HEK293 (cell line): ENCODE measurements around the gene DDAH1.

Source experiments
- CTCF ChIA-PET: fragments of 350-600 bp; formaldehyde crosslinking; extraction: SDS; loops from one replicate; lab custom pipeline; 2021; ENCODE audit warnings: antibody characterized with exemption; lab: Yijun Ruan, JAX
- POLR2A ChIA-PET: fragments of 300-600 bp; formaldehyde crosslinking; extraction: SDS; loops from one replicate; lab custom pipeline; 2020; ENCODE audit warnings: antibody characterized with exemption, inconsistent platforms; lab: Yijun Ruan, JAX
- H3K27ac ChIP-seq: fragments of 200-500 bp; sonication (Bioruptor generic); 2 replicates; pipeline ENCODE4 v1.5.1; 2014; ENCODE audit warnings: low read depth, low read length, control low read depth, inconsistent platforms; ENCODE audit errors: extremely low read depth
- H3K36me3 ChIP-seq, 2 experiments: fragments of 200-500 bp in 1 of 2; sonication (Bioruptor generic) in 1 of 2; 1 replicate in 1 of 2; 2 replicates in 1 of 2; pipeline ENCODE4 v1.5.1; 2014 to 2017; ENCODE audit warnings: inconsistent platforms in 2 of 2, low read length in 2 of 2; ENCODE audit not compliant: control insufficient read depth in 2 of 2, insufficient read depth in 1 of 2
- H3K4me1 ChIP-seq: fragments of 200-500 bp; sonication (Bioruptor generic); 2 replicates; pipeline ENCODE4 v1.5.1; 2014; ENCODE audit warnings: mild to moderate bottlenecking, low read length, inconsistent platforms; ENCODE audit not compliant: control insufficient read depth, insufficient read depth
- H3K4me3 ChIP-seq: 2 replicates; pipeline ENCODE4 v1.5.1; 2011; ENCODE audit warnings: low read depth, mild to moderate bottlenecking, control low read depth, low read length, moderate library complexity
- H3K9me3 ChIP-seq: fragments of 200-500 bp; sonication (Bioruptor generic); 2 replicates; pipeline ENCODE4 v1.5.1; 2014; ENCODE audit warnings: low read depth, low read length, inconsistent platforms; ENCODE audit not compliant: control insufficient read depth, insufficient read depth
- BCL11A ChIP-seq: fragments of 450-650 bp; formaldehyde crosslinking; IDR thresholded peaks from 2 replicates; pipeline ENCODE4 v1.5.1; 2016; ENCODE audit warnings: low read depth, missing biosample characterization, missing genetic modification characterization
- GLI4 ChIP-seq: fragments of 450-650 bp; formaldehyde crosslinking; IDR thresholded peaks from 2 replicates; pipeline ENCODE4 v1.5.1; 2016; ENCODE audit warnings: missing biosample characterization, missing genetic modification characterization
- OSR2 ChIP-seq: fragments of 450-650 bp; formaldehyde crosslinking; IDR thresholded peaks from 2 replicates; pipeline ENCODE4 v1.5.1; 2016; ENCODE audit warnings: missing biosample characterization, missing genetic modification characterization
- RBAK ChIP-seq: fragments of 450-650 bp; formaldehyde crosslinking; IDR thresholded peaks from 2 replicates; pipeline ENCODE4 v1.5.1; 2016; ENCODE audit warnings: missing biosample characterization, missing genetic modification characterization
- SCRT2 ChIP-seq: fragments of 450-650 bp; formaldehyde crosslinking; IDR thresholded peaks from 2 replicates; pipeline ENCODE4 v1.5.1; 2016; ENCODE audit warnings: missing biosample characterization, missing genetic modification characterization
- ZBTB1 ChIP-seq: fragments of 450-650 bp; formaldehyde crosslinking; IDR thresholded peaks from 2 replicates; pipeline ENCODE4 v1.5.1; 2016; ENCODE audit warnings: missing biosample characterization, missing genetic modification characterization
- ZFP37 ChIP-seq: fragments of 450-650 bp; formaldehyde crosslinking; IDR thresholded peaks from 2 replicates; pipeline ENCODE4 v1.5.1; 2016; ENCODE audit warnings: missing biosample characterization, missing genetic modification characterization
- ZNF114 ChIP-seq: fragments of 450-650 bp; formaldehyde crosslinking; IDR thresholded peaks from 2 replicates; pipeline ENCODE4 v1.5.0; 2017; ENCODE audit warnings: missing biosample characterization, missing genetic modification characterization
- ZNF223 ChIP-seq: fragments of 450-650 bp; formaldehyde crosslinking; IDR thresholded peaks from 2 replicates; pipeline ENCODE4 v1.5.1; 2016; ENCODE audit warnings: missing biosample characterization, missing genetic modification characterization
- ZNF24 ChIP-seq: fragments of 450-650 bp; formaldehyde crosslinking; IDR thresholded peaks from 2 replicates; pipeline ENCODE4 v1.5.1; 2016; ENCODE audit warnings: missing biosample characterization, missing genetic modification characterization
- ZNF266 ChIP-seq: fragments of 450-650 bp; formaldehyde crosslinking; IDR thresholded peaks from 2 replicates; pipeline ENCODE4 v1.5.1; 2016; ENCODE audit warnings: missing biosample characterization, missing genetic modification characterization, low read depth
- ZNF324 ChIP-seq: fragments of 450-650 bp; formaldehyde crosslinking; IDR thresholded peaks from 2 replicates; pipeline ENCODE4 v1.5.1; 2016; ENCODE audit warnings: missing biosample characterization, missing genetic modification characterization
- ZNF341 ChIP-seq: fragments of 450-650 bp; formaldehyde crosslinking; IDR thresholded peaks from 2 replicates; pipeline ENCODE4; 2016; ENCODE audit warnings: low read depth, missing biosample characterization, missing genetic modification characterization
- ZNF391 ChIP-seq: fragments of 450-650 bp; formaldehyde crosslinking; IDR thresholded peaks from 2 replicates; pipeline ENCODE4 v1.5.1; 2016; ENCODE audit warnings: low read depth, missing biosample characterization, missing genetic modification characterization, borderline replicate concordance
- ZNF433 ChIP-seq: fragments of 450-650 bp; formaldehyde crosslinking; IDR thresholded peaks from 2 replicates; pipeline ENCODE4 v1.5.1; 2016; ENCODE audit warnings: missing biosample characterization, missing genetic modification characterization, low read depth
- ZNF596 ChIP-seq: fragments of 450-650 bp; IDR thresholded peaks from 2 replicates; pipeline ENCODE4 v1.5.0; 2018; ENCODE audit warnings: missing biosample characterization, mild to moderate bottlenecking, missing genetic modification characterization, moderate library complexity
- ZNF701 ChIP-seq: fragments of 450-650 bp; formaldehyde crosslinking; IDR thresholded peaks from 2 replicates; pipeline ENCODE4 v1.5.1; 2016; ENCODE audit warnings: missing biosample characterization, missing genetic modification characterization
- ZNF707 ChIP-seq: fragments of 450-650 bp; formaldehyde crosslinking; IDR thresholded peaks from 2 replicates; pipeline ENCODE4 v1.5.1; 2016; ENCODE audit warnings: missing biosample characterization, missing genetic modification characterization
- ZNF747 ChIP-seq: fragments of 450-650 bp; formaldehyde crosslinking; IDR thresholded peaks from 2 replicates; pipeline ENCODE4 v1.5.1; 2016; ENCODE audit warnings: missing biosample characterization, missing genetic modification characterization
- ZNF777 ChIP-seq: fragments of 450-650 bp; formaldehyde crosslinking; IDR thresholded peaks from 2 replicates; pipeline ENCODE4 v1.5.1; 2017; ENCODE audit warnings: missing biosample characterization, missing genetic modification characterization, borderline replicate concordance
- TF ChIP-seq, protein P1 (sequence below): fragments of 450-650 bp; formaldehyde crosslinking; IDR thresholded peaks from 2 replicates; pipeline ENCODE4 v1.5.1; 2016; ENCODE audit warnings: missing biosample characterization, missing genetic modification characterization
- TF ChIP-seq, protein P2 (sequence below): fragments of 450-650 bp; formaldehyde crosslinking; IDR thresholded peaks from 2 replicates; pipeline ENCODE4 v1.5.1; 2016; ENCODE audit warnings: missing biosample characterization, missing genetic modification characterization
- TF ChIP-seq, protein P3 (sequence below): fragments of 450-650 bp; formaldehyde crosslinking; conservative IDR thresholded peaks from 2 replicates; pipeline ENCODE4 v1.5.1; 2016; ENCODE audit warnings: low read depth, missing biosample characterization, missing genetic modification characterization
- TF ChIP-seq, protein P4 (sequence below): fragments of 450-650 bp; formaldehyde crosslinking; IDR thresholded peaks from 2 replicates; pipeline ENCODE4 v1.5.1; 2016; ENCODE audit warnings: missing biosample characterization, missing genetic modification characterization
- TF ChIP-seq, protein P5 (sequence below): IDR thresholded peaks from 2 replicates; pipeline ENCODE4 v1.6.1; 2011; ENCODE audit warnings: mild to moderate bottlenecking, low read depth, low read length, borderline replicate concordance

Gene DDAH1

DNA sequence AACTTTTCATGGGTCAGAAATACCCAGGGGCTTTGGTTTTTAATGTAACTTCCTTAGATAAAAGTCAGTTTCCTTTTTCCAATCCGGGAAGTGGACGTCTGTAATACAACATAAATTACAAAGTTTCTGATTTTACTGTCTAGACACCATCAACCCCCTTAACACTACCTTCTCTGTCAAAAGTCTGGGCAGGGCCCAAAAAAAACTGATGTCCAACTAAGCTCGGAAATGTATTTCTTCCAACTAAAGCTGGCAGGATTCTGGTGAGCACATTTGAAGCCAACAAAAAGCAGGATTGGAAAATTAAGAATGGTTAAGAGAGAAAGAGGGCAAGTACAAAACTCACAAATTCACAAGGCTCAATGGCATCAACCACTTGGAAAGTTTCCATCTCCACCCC, 24.3 kb downstream of the DDAH1 start:
- Histone ChIP-seq H3K9me3 (no peaks in the 10 kb centered on the region), H3K36me3 (no peaks in the 10 kb centered on the region), H3K27ac (no peak overlapping the region), H3K4me1 (no peaks in the 10 kb centered on the region; the same call in 1 of the 2 replicates), H3K4me3 (no peak overlapping the region)
- ChIA-PET POLR2A (interaction anchor here (0.6 kb wide), 1 partner anchor 25 kb away, joined by 3 read pairs; no protein-coding TSS in a partner anchor), CTCF (interaction anchor here (1.6 kb wide), 1 partner anchor 97 kb away, joined by 4 read pairs; no protein-coding TSS in a partner anchor)
- TF ChIP-seq, protein P1, sequence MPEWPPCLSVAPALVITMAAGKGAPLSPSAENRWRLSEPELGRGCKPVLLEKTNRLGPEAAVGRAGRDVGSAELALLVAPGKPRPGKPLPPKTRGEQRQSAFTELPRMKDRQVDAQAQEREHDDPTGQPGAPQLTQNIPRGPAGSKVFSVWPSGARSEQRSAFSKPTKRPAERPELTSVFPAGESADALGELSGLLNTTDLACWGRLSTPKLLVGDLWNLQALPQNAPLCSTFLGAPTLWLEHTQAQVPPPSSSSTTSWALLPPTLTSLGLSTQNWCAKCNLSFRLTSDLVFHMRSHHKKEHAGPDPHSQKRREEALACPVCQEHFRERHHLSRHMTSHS (tag by site-specific recombination): no peak
- TF ChIP-seq, protein P2, sequence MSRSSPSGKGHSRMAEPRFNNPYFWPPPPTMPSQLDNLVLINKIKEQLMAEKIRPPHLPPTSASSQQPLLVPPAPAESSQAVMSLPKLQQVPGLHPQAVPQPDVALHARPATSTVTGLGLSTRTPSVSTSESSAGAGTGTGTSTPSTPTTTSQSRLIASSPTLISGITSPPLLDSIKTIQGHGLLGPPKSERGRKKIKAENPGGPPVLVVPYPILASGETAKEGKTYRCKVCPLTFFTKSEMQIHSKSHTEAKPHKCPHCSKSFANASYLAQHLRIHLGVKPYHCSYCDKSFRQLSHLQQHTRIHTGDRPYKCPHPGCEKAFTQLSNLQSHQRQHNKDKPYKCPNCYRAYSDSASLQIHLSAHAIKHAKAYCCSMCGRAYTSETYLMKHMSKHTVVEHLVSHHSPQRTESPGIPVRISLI (tag by site-specific recombination): no peak
- TF ChIP-seq, protein P3, sequence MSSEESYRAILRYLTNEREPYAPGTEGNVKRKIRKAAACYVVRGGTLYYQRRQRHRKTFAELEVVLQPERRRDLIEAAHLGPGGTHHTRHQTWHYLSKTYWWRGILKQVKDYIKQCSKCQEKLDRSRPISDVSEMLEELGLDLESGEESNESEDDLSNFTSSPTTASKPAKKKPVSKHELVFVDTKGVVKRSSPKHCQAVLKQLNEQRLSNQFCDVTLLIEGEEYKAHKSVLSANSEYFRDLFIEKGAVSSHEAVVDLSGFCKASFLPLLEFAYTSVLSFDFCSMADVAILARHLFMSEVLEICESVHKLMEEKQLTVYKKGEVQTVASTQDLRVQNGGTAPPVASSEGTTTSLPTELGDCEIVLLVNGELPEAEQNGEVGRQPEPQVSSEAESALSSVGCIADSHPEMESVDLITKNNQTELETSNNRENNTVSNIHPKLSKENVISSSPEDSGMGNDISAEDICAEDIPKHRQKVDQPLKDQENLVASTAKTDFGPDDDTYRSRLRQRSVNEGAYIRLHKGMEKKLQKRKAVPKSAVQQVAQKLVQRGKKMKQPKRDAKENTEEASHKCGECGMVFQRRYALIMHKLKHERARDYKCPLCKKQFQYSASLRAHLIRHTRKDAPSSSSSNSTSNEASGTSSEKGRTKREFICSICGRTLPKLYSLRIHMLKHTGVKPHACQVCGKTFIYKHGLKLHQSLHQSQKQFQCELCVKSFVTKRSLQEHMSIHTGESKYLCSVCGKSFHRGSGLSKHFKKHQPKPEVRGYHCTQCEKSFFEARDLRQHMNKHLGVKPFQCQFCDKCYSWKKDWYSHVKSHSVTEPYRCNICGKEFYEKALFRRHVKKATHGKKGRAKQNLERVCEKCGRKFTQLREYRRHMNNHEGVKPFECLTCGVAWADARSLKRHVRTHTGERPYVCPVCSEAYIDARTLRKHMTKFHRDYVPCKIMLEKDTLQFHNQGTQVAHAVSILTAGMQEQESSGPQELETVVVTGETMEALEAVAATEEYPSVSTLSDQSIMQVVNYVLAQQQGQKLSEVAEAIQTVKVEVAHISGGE (tag by site-specific recombination): no peak
- no peak for TF ChIP-seq ZNF433 (tag by site-specific recombination)
- no peak for TF ChIP-seq ZNF341
- TF ChIP-seq GLI4 (tag by site-specific recombination): no peak
- TF ChIP-seq, protein P4, sequence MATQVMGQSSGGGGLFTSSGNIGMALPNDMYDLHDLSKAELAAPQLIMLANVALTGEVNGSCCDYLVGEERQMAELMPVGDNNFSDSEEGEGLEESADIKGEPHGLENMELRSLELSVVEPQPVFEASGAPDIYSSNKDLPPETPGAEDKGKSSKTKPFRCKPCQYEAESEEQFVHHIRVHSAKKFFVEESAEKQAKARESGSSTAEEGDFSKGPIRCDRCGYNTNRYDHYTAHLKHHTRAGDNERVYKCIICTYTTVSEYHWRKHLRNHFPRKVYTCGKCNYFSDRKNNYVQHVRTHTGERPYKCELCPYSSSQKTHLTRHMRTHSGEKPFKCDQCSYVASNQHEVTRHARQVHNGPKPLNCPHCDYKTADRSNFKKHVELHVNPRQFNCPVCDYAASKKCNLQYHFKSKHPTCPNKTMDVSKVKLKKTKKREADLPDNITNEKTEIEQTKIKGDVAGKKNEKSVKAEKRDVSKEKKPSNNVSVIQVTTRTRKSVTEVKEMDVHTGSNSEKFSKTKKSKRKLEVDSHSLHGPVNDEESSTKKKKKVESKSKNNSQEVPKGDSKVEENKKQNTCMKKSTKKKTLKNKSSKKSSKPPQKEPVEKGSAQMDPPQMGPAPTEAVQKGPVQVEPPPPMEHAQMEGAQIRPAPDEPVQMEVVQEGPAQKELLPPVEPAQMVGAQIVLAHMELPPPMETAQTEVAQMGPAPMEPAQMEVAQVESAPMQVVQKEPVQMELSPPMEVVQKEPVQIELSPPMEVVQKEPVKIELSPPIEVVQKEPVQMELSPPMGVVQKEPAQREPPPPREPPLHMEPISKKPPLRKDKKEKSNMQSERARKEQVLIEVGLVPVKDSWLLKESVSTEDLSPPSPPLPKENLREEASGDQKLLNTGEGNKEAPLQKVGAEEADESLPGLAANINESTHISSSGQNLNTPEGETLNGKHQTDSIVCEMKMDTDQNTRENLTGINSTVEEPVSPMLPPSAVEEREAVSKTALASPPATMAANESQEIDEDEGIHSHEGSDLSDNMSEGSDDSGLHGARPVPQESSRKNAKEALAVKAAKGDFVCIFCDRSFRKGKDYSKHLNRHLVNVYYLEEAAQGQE (tag by site-specific recombination): no peak
- no peak for TF ChIP-seq ZNF701 (tag by site-specific recombination)
- no peak for TF ChIP-seq ZBTB1 (tag by site-specific recombination)
- TF ChIP-seq RBAK (tag by site-specific recombination): no peak
- TF ChIP-seq ZNF707 (tag by site-specific recombination): no peak
- no peak for TF ChIP-seq SCRT2 (tag by site-specific recombination)
- TF ChIP-seq, protein P5, sequence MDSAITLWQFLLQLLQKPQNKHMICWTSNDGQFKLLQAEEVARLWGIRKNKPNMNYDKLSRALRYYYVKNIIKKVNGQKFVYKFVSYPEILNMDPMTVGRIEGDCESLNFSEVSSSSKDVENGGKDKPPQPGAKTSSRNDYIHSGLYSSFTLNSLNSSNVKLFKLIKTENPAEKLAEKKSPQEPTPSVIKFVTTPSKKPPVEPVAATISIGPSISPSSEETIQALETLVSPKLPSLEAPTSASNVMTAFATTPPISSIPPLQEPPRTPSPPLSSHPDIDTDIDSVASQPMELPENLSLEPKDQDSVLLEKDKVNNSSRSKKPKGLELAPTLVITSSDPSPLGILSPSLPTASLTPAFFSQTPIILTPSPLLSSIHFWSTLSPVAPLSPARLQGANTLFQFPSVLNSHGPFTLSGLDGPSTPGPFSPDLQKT: no peak
- TF ChIP-seq ZNF747: no peak
- TF ChIP-seq, all 188 proteins: peak for 0

DNA sequence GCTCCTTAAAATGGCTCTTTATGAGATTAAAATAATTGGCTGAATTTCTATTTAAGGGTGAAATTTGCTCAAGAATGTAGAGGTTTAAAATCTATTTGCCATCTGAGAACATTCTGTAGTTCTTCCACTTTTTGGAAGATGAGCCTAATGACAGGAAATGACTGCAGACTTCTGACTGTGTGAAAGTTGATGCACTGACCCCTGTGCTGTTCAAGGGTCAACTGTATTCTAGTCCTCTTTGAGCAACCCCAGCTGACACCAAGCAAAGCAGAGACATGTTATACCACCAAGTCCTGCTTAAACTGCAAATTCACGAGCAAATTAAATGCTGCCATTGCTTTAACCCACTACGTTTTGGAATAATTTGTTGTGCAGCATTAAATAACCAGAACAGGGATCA, 26.6 kb downstream of the DDAH1 start:
- no peak overlapping the region for H3K27ac ChIP-seq
- CTCF ChIA-PET: interaction anchor here (1.1 to 1.4 kb wide), 2 partner anchors 17 to 129 kb away, joined by 5 read pairs; no protein-coding TSS in a partner anchor
- TF ChIP-seq OSR2 (tag by site-specific recombination) (no peak), ZNF596 (no peak), ZNF777 (tag by site-specific recombination) (no peak), BCL11A (no peak), ZNF324 (tag by site-specific recombination) (no peak), SCRT2 (tag by site-specific recombination) (no peak), ZNF266 (no peak), ZFP37 (tag by site-specific recombination) (no peak), ZNF114 (no peak), ZNF223 (tag by site-specific recombination) (no peak), ZNF391 (tag by site-specific recombination) (no peak), ZNF24 (tag by site-specific recombination) (no peak)
- TF ChIP-seq, protein P5: no peak

More for the DNA sequence above, 26.6 kb downstream of the DDAH1 start:
- no peaks in the 10 kb centered on the region; a peak in 1 of 3 replicates for H3K36me3 ChIP-seq
- H3K9me3 ChIP-seq: no peaks in the 10 kb centered on the region
- H3K4me1 ChIP-seq: no peaks in the 10 kb centered on the region; the same call in 1 of the 2 replicates
- POLR2A ChIA-PET: no interaction called here
- no peak overlapping the region for H3K4me3 ChIP-seq
